NCI-H526 treated with DMSO at 0.1 percent for 48 hours (cell line): ENCODE measurements around the gene KRT32.
"Not testable (repeated sequence)": the region's sequence is repeated elsewhere in the genome, so short reads cannot be mapped to it uniquely, and the experiment has no call there.

Experiments
- DNase-seq: peaks from one replicate; lab custom pipeline; 2025; lab: John Stamatoyannopoulos, UW

Gene KRT32

DNA sequence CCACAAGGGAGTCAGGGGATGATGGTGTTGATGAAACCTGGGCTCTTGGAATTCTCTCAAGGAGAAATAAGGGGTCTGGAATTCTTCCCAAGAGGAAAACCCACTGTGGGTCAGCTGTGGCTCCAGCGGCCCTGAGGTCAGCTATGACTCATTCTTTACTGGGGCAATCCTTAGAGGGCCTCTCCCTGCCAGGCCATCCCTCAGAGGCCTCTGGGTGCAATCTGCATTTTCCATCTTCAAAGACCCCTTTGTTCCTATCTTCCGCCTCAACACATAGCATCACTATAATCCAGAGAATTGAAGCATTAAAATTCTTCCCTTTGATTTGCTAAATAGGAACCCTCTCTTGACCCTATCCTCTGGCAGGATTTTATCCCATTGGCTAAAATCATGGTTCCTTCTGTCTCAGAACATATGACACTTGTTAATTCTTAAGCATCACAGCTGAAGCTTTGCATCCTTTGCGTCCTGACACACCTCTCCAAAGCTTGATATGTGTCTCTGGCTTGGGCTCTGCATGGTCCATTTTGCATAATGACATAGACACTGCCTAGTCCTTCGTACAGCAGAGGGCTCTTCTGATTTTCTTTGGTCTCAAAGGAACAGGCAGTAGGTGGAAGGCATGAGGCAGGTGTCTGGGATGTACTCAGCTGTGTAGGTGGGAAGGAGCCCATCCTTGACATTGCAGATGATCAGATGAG lies 38.4 kb downstream of the KRT32 start:
- DNase-seq = no peak

DNA sequence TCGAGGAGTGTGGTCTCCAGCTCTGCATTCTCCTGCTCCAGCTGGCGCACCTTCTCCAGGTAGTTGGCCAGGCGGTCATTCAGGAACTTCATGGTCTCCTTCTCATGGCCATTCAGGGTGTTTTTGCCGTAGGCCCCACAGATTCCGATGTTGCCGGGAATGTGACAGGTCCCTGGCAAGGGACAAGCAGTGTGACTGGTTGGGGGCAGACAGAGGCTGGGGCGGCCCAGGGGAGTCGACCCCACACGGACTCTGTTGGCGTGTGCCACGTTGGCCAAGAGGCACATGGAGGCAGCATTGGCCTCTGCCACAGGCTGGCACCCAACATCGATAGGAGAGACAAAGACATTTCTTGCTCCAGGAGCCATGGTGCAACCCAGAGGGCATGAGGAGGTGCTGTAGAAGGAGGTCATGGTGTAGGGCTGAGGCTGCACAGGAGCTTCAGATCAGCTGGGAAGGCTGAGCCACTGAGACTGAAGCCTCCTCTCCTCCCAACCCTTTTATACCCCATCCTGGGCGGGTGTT lies 43.0 kb downstream of the KRT32 start, which contains the start of gene KRT37:
Gene KRT37 (minus strand): TSS at position 475 of the 525 bp plus-strand sequence. CDS start 62 bp downstream, at position 413.
- no peak for DNase-seq

DNA sequence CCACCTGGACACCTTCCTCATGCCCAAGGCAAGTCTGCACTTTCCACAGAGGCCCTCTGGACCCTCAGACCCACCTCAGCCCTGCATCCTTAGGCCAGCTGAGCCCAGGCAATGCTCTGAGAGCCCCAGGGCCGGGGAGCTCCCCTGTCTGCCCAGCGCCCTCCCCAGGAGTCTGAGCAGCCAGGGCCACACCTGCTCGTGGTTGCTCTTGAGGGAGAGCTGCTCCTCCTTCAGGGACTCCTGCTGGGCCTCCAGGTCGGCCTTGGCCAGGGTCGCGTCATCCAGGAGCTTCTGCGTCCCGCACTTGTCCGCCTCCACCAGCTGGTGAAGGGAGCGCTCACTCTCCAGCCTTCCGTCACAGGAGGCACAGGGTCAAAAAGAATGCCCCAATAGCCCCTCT lies 44.6 kb downstream of the KRT32 start:
- not testable (repeated sequence) for DNase-seq

DNA sequence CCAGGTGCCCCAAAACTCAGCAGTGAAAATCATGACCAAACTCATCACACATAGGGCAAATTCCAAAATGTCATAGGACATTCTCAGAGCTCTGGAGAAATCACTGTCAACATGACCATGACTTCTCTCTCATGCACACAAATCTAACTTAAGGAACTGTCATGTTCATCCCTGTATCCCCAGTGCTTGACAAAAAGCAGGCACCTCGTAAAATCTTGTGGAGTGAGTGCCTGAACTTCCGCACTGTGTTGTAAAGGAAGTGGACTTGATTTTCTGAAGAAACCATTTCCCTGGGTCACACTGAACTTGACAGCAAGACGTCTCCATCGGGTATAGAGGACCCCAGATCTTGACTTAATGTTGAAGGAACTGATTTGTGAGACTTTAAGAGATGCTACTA lies 45.6 kb downstream of the KRT32 start:
- no peak for DNase-seq

DNA sequence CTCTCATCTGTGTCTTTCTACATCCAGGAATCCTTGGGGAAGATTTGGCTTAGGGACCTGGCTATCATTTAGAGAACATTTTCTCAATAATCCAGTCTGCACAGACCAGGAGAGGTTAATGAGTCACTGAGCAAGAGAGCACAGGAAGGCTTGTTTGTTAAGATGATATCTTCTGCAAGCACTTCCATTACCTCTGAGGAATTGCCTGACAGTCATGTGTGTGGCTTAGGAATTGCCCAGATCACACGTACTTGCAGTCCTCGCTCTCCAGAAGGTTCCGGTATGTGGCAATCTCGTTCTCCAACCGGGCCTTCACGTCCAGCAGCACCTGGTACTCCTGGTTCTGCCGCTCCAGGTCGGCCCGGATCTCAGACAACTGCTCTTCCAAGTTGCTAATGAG lies 46.1 kb downstream of the KRT32 start:
- DNase-seq = no peak

DNA sequence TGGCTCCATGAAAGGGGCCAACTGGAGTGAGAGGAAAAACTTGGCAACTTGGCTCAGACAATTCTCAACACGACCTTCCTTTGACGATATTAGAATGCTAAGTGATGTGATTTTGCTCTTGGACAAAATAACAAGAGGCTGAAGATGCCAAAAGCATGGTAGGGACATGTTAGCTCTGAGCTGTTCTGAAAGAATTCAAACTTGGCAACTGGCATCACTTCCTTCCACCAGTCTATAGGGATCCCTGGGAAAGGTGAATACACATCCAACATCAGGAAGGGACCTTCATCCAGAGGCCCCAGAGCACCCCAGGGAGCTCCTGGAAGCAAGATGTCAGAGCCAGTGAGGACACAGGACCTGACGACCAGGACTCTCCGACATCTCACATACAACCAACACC lies 47.1 kb downstream of the KRT32 start:
- no peak for DNase-seq

DNA sequence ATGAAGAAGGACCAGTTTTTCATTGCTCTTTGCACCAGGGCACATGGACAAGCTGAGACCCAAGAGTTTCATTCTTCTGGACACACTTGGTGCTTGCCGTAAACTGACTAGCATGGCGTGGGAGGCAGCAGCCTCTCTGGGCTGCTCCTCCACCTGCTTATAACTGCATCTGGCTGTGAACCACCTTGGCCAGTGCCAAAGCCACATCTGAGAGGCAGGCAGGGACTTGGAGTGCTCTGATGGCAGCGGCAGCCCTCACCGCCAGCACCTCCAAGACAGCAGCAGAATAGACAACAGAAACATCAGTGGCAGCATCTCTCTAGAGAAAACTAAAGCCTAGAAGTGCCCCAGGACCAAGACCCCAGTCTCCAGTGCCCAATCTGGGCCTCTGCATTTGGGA lies 47.5 kb downstream of the KRT32 start:
- DNase-seq = no peak

DNA sequence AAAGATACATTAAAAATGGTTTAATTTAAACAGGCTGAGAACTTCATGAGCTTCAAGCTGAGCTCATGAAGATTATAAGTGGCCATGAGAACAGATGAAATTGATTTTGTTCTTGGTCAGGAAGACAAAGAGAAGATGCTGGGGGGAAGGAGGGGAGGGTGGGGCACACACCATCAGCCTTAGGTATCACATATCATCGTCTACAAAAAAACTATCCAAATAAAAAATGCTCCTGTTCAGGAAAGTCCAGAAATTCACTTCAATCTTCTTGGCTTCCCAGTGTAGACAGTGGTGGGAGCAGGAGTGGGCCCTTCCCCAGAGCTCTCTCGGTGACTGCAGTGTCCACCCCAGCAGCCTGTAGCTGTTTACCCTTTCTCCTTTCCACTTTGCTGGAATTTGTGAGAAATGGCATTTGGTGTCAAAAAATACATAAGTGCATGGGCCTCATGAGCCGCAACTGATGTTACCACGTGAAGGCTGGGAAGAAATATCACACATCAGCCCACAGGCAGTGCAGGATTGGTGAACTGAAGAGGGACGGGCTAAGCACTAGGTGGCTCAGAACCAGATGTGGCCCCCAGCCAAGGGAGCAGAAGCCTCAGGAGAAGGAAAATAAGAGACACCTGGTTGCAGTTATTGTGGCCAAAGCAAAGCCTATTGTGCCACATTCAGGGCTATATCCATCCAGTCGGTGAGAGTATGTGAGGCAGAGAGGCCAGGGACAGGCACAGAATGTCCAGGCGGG lies 48.9 kb downstream of the KRT32 start:
- DNase-seq = no peak

DNA sequence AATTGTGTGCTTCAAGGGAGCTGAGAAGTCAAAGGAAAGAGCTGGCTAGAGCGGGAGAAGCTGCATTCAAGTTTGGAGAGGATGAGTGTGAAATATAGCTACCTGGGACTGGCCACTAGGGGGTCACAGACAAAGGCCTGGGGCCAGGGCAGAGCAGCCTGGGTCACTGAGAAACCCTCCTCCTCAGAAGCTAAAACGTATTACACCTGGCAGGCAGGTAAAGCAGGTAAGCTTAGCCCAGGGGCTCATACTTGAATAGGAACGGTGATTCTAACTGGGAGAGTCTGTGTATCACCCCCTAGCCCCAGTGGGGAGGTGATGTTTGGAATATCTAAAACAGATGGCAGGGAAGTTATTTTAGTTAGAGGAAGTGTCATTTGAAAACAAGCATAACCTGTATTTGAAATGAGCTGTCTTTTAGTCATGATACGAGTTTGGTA lies 49.6 kb downstream of the KRT32 start:
- DNase-seq = no peak

DNA sequence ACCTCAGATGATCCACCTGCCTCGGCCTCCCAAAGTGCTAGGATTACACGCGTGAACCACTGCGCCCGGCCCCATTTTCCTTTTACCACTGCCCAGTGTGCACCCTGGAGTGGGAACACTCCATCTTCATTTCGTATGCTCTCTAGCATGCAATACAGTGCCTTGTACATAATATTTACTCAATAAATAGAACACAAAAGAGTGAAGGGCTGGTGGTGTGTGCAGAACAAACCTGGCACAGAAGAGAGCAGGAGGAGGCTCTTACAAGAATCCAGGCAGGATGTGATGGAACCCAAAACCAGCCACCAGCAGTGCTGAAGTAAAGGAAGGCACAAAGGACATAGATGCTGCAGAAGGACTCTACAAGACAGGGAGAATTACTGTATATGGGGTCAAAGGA lies 50.1 kb downstream of the KRT32 start:
- DNase-seq = no peak

DNA sequence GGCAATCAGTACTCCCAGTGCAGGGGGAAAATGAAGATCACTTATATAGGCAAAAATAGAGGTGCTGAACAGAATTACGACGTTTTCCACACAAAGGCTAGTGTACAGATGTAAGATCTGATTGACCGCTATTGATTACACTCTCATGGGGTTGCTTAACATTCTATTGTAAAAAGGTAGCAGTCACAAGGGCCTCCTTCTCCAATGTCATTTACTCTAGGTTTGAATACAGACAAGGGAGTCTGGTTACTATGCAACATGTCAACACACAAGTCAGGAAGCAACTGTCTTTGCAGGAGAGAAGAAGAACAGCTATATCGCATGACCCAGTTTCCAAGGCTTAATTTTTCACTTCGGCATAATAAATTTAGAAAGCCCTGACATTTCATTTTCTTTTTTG lies 50.7 kb downstream of the KRT32 start:
- DNase-seq = no peak

DNA sequence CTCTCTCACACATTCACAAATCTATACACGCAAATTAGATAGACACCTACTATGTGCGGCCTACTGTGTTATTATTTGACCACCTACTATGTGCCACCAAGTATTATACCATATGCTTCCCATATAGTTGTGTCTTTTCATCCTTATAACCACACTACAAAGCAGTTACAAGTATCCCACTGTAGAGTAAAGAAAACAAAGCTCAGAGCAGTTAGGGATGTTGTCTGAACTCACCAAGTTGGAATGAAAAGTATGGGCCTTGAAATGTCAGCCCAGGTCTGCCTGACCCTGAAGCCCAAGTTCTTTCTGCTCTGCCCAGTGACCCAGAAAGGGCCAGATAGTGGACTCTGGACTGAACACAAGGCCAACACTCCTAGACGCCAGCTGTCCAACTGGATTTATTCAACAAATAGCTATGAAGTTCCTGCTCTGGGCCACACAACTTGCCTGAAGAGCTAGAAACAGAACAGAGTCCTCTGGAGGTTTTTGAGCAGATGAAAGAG lies 51.3 kb downstream of the KRT32 start:
- DNase-seq = no peak

DNA sequence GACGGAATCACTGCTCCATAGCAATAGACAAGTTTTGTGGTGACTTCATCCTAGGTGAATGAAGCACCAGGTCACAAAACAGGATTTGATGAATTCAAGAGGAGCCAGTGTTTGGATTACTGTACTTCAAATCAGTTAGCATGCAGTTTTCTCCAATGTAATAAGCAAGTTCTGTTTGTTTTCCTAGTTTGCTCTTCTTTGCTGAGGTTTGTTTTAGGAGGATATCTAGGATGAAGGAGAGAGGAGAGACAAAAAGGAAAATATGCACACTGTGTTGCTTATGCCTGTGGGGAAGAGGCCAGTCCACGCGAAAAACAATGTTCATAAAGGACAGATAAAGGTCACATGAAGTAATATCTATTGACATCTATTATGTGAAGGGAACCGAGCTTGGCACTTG lies 51.8 kb downstream of the KRT32 start:
- no peak for DNase-seq

DNA sequence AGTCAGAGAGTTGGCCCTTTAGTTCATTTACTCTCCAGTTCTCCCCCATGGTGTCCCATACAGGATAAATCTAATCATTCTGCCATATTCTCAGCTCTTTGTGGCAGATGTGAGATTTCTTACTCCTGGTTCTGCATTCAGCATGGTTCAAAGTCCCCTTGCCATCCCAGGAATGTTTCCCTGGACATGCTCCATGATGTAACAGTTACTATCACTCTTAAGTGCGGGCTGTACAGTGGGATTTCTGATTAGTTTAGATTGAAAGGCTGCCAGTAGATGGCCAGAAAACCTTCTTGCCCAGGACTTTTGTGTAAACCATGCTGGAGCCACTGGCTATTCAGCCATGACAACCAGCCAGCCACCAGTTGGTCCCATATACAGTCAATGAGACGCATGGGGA lies 53.2 kb downstream of the KRT32 start:
- DNase-seq = no peak

DNA sequence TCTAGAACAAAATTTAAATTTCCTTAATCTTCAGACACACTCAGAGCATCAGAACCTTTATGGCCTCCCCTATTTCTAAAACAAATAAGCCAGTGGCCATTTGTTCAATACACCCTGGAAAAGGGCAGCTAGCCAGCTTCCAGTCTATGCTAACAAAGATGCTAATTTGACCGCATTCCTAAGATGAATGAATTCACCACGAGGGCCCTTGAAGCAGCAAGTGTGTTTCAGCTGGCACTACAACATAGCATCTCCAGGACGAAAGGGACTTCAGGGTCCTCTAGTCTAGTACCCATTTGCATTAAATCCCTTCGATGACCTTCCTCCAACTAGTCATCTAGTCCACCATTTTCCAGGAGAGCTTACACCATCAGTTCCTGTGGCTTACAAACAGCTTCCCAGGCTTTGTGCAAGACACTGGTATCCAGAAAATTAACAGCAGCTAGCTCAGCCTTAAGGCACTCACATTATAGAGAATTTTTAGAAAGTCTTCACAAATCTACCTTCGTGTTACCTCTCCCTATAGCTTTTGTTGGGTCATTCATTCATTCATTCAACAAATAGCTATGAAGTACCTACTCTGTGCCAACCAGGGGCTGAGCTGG lies 53.7 kb downstream of the KRT32 start:
- no peak for DNase-seq

DNA sequence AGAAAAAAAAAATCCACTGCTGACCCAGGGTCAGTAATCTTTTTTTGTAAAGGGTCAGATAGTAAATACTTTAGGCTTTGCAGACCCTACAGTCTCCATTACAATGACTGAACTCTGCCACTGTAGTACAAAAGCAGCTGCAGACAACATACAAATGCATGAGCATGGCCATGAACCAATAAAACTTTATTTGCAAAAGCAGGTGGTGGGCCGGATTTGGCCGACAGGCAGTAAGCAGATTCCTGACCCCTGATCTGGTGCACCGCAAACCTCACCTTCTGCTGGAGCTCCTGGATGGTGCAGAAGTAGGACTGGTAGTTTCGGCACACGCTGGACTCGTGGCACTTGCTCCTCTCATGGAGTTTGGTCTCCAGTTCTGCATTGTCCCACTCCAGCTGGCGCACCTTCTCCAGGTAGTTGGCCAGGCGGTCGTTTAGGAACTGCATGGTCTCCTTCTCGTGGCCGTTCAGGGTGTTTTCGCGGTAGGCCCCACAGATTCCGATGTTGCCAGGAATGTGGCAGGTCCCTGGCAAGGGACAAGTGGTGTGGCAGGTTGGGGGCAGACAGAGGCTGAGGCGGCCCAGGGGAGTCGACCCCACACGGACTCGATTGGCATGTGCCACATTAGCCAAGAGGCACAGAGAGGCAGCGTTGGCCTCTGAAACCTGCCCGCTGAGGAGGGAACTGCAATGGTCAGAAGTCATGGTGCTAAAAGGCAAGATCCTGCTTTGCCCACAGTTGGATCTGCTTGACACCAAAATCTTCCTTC lies 55.9 kb downstream of the KRT32 start:
- no peak for DNase-seq
